A549 (cell line): ENCODE measurements around the gene NEAT1. TPM values are rescaled to one million over a fixed set of nuclear protein-coding genes. Genes with fewer than 3 reads are reported as not detected.

Experiments used
- ATAC-seq, 2 experiments: fragments of 200-7000 bp in 1 of 2; fragments of >200 bp in 1 of 2; cut with Nextera tagmentation in 1 of 2; cut with Tn5 transposase in 1 of 2; 3 replicates each; pipeline versions ENCODE4 v1.8.0 to v1.9.1; 2018 to 2020; ENCODE audit warnings: mild to moderate bottlenecking in 1 of 2, moderate library complexity in 1 of 2
- CTCF ChIA-PET: fragments of 300-600 bp; sonication (Branson Sonifier 250); formaldehyde crosslinking; extraction: SDS; loops from one replicate; lab custom pipeline; 2021; ENCODE audit warnings: antibody characterized with exemption, inconsistent platforms; lab: Yijun Ruan, JAX
- POLR2A ChIA-PET: fragments of 350-600 bp; formaldehyde crosslinking; extraction: SDS; loops from one replicate; lab custom pipeline; 2021; ENCODE audit warnings: antibody characterized with exemption, inconsistent platforms; lab: Yijun Ruan, JAX
- DNase-seq, 2 experiments: peaks; one replicate each; pipeline versions ENCODE4 v3.0.0 to v3.0.0-alpha.2; 2011 to 2016; ENCODE audit warnings: low read depth in 1 of 2, low spot score in 1 of 2
- FAIRE-seq: peaks from 2 replicates; lab custom pipeline; 2011; peaks lifted over from hg19 to GRCh38; lab: Jason Lieb, UNC
- H3K27ac ChIP-seq, 2 experiments: fragments of >200 bp; sonication (Bioruptor Twin); formaldehyde crosslinking; 3 replicates each; pipeline ENCODE4 v1.5.1; 2016 to 2017
- H3K4me1 ChIP-seq: fragments of >200 bp; sonication (Bioruptor Twin); formaldehyde crosslinking; 3 replicates; pipeline ENCODE4 v1.6.1; 2016
- H3K4me2 ChIP-seq: fragments of >200 bp; sonication (Bioruptor Twin); formaldehyde crosslinking; 3 replicates; pipeline ENCODE4 v1.6.1; 2016
- H3K4me3 ChIP-seq: fragments of >200 bp; sonication (Bioruptor Twin); formaldehyde crosslinking; 3 replicates; pipeline ENCODE4 v1.5.1; 2016
- H3K9me3 ChIP-seq: fragments of >200 bp; sonication (Bioruptor Twin); formaldehyde crosslinking; 3 replicates; pipeline ENCODE4 v1.6.1; 2016
- BCL3 ChIP-seq: fragments of >200 bp; sonication (Bioruptor Twin); formaldehyde crosslinking; IDR thresholded peaks from 3 replicates; pipeline ENCODE4 v1.6.1; 2016
- BHLHE40 ChIP-seq: IDR thresholded peaks from 2 replicates; pipeline ENCODE4 v1.6.1; 2012; ENCODE audit warnings: low read depth, low read length, inconsistent platforms
- CBX2 ChIP-seq: fragments of 200-600 bp; sonication (generic); IDR thresholded peaks from 2 replicates; pipeline ENCODE4 v1.6.1; 2016; ENCODE audit warnings: low read depth, mild to moderate bottlenecking, borderline replicate concordance
- CEBPB ChIP-seq, 2 experiments: fragments of >200 bp in 1 of 2; sonication (Bioruptor Twin) in 1 of 2; formaldehyde crosslinking in 1 of 2; IDR thresholded peaks; 2 replicates each; pipeline ENCODE4 v1.6.1; 2012 to 2016
- CHD2 ChIP-seq: fragments of 150-350 bp; IDR thresholded peaks from 2 replicates; pipeline ENCODE4 v1.6.1; 2014; ENCODE audit warnings: low read length; ENCODE audit not compliant: partially characterized antibody
- CHD4 ChIP-seq: fragments of 200-600 bp; sonication (generic); IDR thresholded peaks from 2 replicates; pipeline ENCODE4 v1.6.1; 2016; ENCODE audit warnings: antibody characterized with exemption, mild to moderate bottlenecking, borderline replicate concordance
- E2F6 ChIP-seq: IDR thresholded peaks from 2 replicates; pipeline ENCODE4 v1.6.1; 2012; ENCODE audit warnings: low read depth, borderline replicate concordance
- EHF ChIP-seq: fragments of 250-450 bp; sonication (Bioruptor Pico); IDR thresholded peaks from 2 replicates; pipeline ENCODE4 v1.5.0; 2020; ENCODE audit warnings: mild to moderate bottlenecking
- EHMT2 ChIP-seq: fragments of 200-600 bp; sonication (generic); IDR thresholded peaks from 2 replicates; pipeline ENCODE4 v1.6.1; 2016; ENCODE audit warnings: antibody characterized with exemption, low read depth, mild to moderate bottlenecking, moderate library complexity
- ESRRA ChIP-seq: fragments of 150-350 bp; IDR thresholded peaks from 2 replicates; pipeline ENCODE4 v1.6.1; 2014; ENCODE audit warnings: mild to moderate bottlenecking, low read length, borderline replicate concordance
- FOSL2 ChIP-seq, 2 experiments: fragments of 450-650 bp in 1 of 2; fragments of >200 bp in 1 of 2; sonication (Bioruptor Twin) in 1 of 2; formaldehyde crosslinking; IDR thresholded peaks; 2 replicates each; pipeline versions ENCODE4 v1.5.0 to v1.6.1; 2016 to 2020; ENCODE audit warnings: mild to moderate bottlenecking in 1 of 2, moderate library complexity in 1 of 2
- GATA3 ChIP-seq: IDR thresholded peaks from 2 replicates; pipeline ENCODE4 v1.6.1; 2012; ENCODE audit warnings: borderline replicate concordance
- HEYL ChIP-seq: fragments of 250-450 bp; sonication (Bioruptor Pico); IDR thresholded peaks from 2 replicates; pipeline ENCODE4 v1.8.0; 2021; ENCODE audit warnings: mild to moderate bottlenecking, moderate library complexity
- HOXA7 ChIP-seq: fragments of 250-450 bp; sonication (Bioruptor Pico); IDR thresholded peaks from 2 replicates; pipeline ENCODE4 v1.5.0; 2020; ENCODE audit warnings: mild to moderate bottlenecking, moderate library complexity
- HOXB13 ChIP-seq: fragments of 250-450 bp; sonication (Bioruptor Pico); IDR thresholded peaks from 2 replicates; pipeline ENCODE4 v1.5.0; 2020; ENCODE audit warnings: low read depth, mild to moderate bottlenecking, moderate library complexity
- KDM1A ChIP-seq: fragments of 200-600 bp; sonication (generic); IDR thresholded peaks from 2 replicates; pipeline ENCODE4 v1.6.1; 2016; ENCODE audit warnings: low read depth, mild to moderate bottlenecking
- NPAS2 ChIP-seq: fragments of 250-450 bp; sonication (Bioruptor Pico); IDR thresholded peaks from 2 replicates; pipeline ENCODE4 v1.8.0; 2022; ENCODE audit warnings: mild to moderate bottlenecking, moderate library complexity, borderline replicate concordance
- PBX3 ChIP-seq: IDR thresholded peaks from 2 replicates; pipeline ENCODE4 v1.6.1; 2012
- SMC3 ChIP-seq: fragments of >200 bp; sonication (Bioruptor Twin); formaldehyde crosslinking; IDR thresholded peaks from 3 replicates; pipeline ENCODE4 v1.6.1; 2018; ENCODE audit warnings: inconsistent platforms
- USF2 ChIP-seq: fragments of 450-650 bp; IDR thresholded peaks from 2 replicates; pipeline ENCODE4 v1.6.1; 2014; ENCODE audit warnings: antibody characterized with exemption
- ZNF302 ChIP-seq: fragments of 250-450 bp; sonication (Bioruptor Pico); IDR thresholded peaks from 2 replicates; pipeline ENCODE4 v1.9.0; 2021; ENCODE audit warnings: inconsistent platforms, mild to moderate bottlenecking, moderate library complexity
- WGBS: methylation state at CpG from one replicate; pipeline ENCODE4 v1.1.6; 2017; ENCODE audit errors: missing lambda C conversion rate; 5-methylcytosine and 5-hydroxymethylcytosine counted together
- polyA plus RNA-seq, 4 experiments: library from polyadenylated mRNA; depleted of rRNA in 3 of 4; stranded (reverse); fragments of >200 nt; fragmentation: RNase III in 1 of 4; extraction: RNeasy Plus Mini Kit Qiagen cat#74134 plus additional on column Dnase treatment in 1 of 4; gene quantifications; 2 replicates in 3 of 4; 3 replicates in 1 of 4; pipeline ENCODE4 v1.2.3, GENCODE V29; 2011 to 2017

The NEAT1 gene
- polyA plus RNA-seq, 2 of the 4 experiments (the other 2 are of a cell fraction): 314 to 1,223 TPM

- whole genome bisulfite sequencing: 82% methylated on average over 6 of the region's 6 CpGs
- peak overlapping the region; percentile 93 for H3K4me2 ChIP-seq
- TF ChIP-seq EHF (no peak), BCL3 (no peak), EHMT2 (no peak), CBX2 (no peak), NPAS2 (no peak), CEBPB (IDR thresholded peaks at IDR 0.05) (0 out of 4 replicates have a peak, but pooled peaks of 1 of the 2 experiments have one; percentile 8), ZNF302 (CRISPR knock-in tag) (no peak), BHLHE40 (no peak)
- H3K4me3 ChIP-seq: no peak overlapping the region
- no peak for ATAC-seq
- ChIA-PET CTCF (interaction anchor here (0.6 to 14.2 kb wide), 8 partner anchors 9 to 203 kb away, joined by 3 to 208 read pairs (median 4); partner anchors contain the start of gene NEAT1), POLR2A (interaction anchor here (1.0 to 2.1 kb wide), 3 partner anchors 41 to 124 kb away, joined by 5 to 9 read pairs (median 7); no protein-coding TSS in a partner anchor)
- no peak for FAIRE-seq
- no peaks in the 10 kb centered on the region for H3K9me3 ChIP-seq
- H3K4me1 ChIP-seq: peaks cover 82% of the 10 kb centered on the region
- DNase-seq: no peak
- H3K27ac ChIP-seq: peak overlapping the region; percentile 93 to 99
These were observed 38.8 kb upstream of the NEAT1 start for GRCh38 chr11:65383778-65384177.

GRCh38 chr11:65384301-65384889 is 38.2 kb upstream of the NEAT1 start:
- peak overlapping the region; percentile 93; the same call in 2 of the 3 replicates for H3K4me2 ChIP-seq
- TF ChIP-seq FOSL2 (IDR thresholded peaks at IDR 0.05): no peak
- no peak for TF ChIP-seq FOSL2 (CRISPR knock-in tag; IDR thresholded peaks at IDR 0.05)
- no peak for TF ChIP-seq HOXA7 (CRISPR knock-in tag)
- no peak for TF ChIP-seq PBX3
- TF ChIP-seq HOXB13: no peak
- no peak for TF ChIP-seq ESRRA
- no peak for TF ChIP-seq BHLHE40
- no peak for TF ChIP-seq CHD4
- TF ChIP-seq CHD2: no peak
- TF ChIP-seq GATA3: no peak
- TF ChIP-seq E2F6: no peak
- TF ChIP-seq HEYL (CRISPR knock-in tag): no peak
- TF ChIP-seq KDM1A: no peak
- no peak for TF ChIP-seq SMC3
- TF ChIP-seq USF2: no peak
- no peak for TF ChIP-seq EHF
- TF ChIP-seq, all 56 proteins: peak for 0
- peaks cover 82% of the 10 kb centered on the region for H3K4me1 ChIP-seq
- ChIA-PET POLR2A (interaction anchor here (0.6 kb wide), 1 partner anchor 124 kb away, joined by 3 read pairs; no protein-coding TSS in a partner anchor), CTCF (interaction anchor here (0.6 to 14.2 kb wide), 9 partner anchors 10 to 167 kb away, joined by 3 to 208 read pairs (median 3); partner anchors contain the start of gene NEAT1)
- H3K27ac ChIP-seq: peak overlapping the region; percentile 93 to 99
- no peak for ATAC-seq
- no peak for DNase-seq
- no peaks in the 10 kb centered on the region for H3K9me3 ChIP-seq
- FAIRE-seq: no peak
- WGBS: 79% methylated on average over 8 of the region's 8 CpGs
- H3K4me3 ChIP-seq: no peak overlapping the region
